D721Med (cell line): ENCODE measurements around the gene GABPB1.

ENCODE experiments used
- DNase-seq: peaks from one replicate; pipeline ENCODE4 v3.0.0; 2011; ENCODE audit warnings: low spot score; ENCODE audit not compliant: insufficient read length
- FAIRE-seq: peaks from 2 replicates; lab custom pipeline; 2011; peaks lifted over from hg19 to GRCh38; lab: Jason Lieb, UNC
- CTCF ChIP-seq: IDR thresholded peaks from 2 replicates; pipeline ENCODE4 v1.5.1; 2012; ENCODE audit warnings: mild to moderate bottlenecking, control low read depth; ENCODE audit not compliant: insufficient read depth; ENCODE audit errors: missing control alignments

Gene GABPB1

GRCh38 chr15:50304836-50305235 lies 50.2 kb downstream of the GABPB1 start:
- no peak for DNase-seq
- no peak for TF ChIP-seq CTCF
- FAIRE-seq = no peak

GRCh38 chr15:50302581-50302980 lies 52.4 kb downstream of the GABPB1 start:
- no peak for FAIRE-seq
- TF ChIP-seq CTCF = no peak
- DNase-seq = no peak

- no peak for FAIRE-seq
- no peak for DNase-seq
- no peak for TF ChIP-seq CTCF
These were observed 56.7 kb downstream of the GABPB1 start for GRCh38 chr15:50298340-50298739.

GRCh38 chr15:50295966-50296365 lies 59.0 kb downstream of the GABPB1 start:
- no peak for TF ChIP-seq CTCF
- DNase-seq (no peak), FAIRE-seq (no peak)

- TF ChIP-seq CTCF = no peak
- FAIRE-seq (no peak), DNase-seq (no peak)
These were observed 65.2 kb downstream of the GABPB1 start for GRCh38 chr15:50289749-50290148.

- no peak for TF ChIP-seq CTCF
- DNase-seq (no peak), FAIRE-seq (no peak)
These were observed 67.5 kb downstream of the GABPB1 start for GRCh38 chr15:50287324-50288116.

- FAIRE-seq (no peak), DNase-seq (no peak)
- TF ChIP-seq CTCF = no peak
These were observed 73.6 kb downstream of the GABPB1 start for GRCh38 chr15:50281427-50281826.
